ENCODE data around the gene MAK. TPM values are rescaled to one million over a fixed set of nuclear protein-coding genes. Genes with fewer than 3 reads are reported as not detected.

The MAK gene
- total RNA-seq, 2 donors from 2014 or later, result 0.06 TPM; not detected in 1

Other genes with a start within 250 kb of the MAK start
- 1 to 10 TPM in 1 of 2 donors, not detected in 1; 1.8 TPM for gene C6orf52, start 143.9 kb downstream of the MAK start, total RNA-seq
- 1 to 10 TPM; 7.5 to 9.4 TPM for gene PAK1IP1, start 143.6 kb downstream of the MAK start, total RNA-seq
- 10 to 100 TPM; 77.2 to 98.0 TPM for gene TMEM14C, start 115.5 kb downstream of the MAK start, total RNA-seq
- 10 to 100 TPM; 61.1 to 62.6 TPM for gene TMEM14B, start 90.7 kb downstream of the MAK start, total RNA-seq
- not detected for gene GCM2, start 43.5 kb upstream of the MAK start, total RNA-seq
- gene SYCP2L, start 48.5 kb upstream of the MAK start, total RNA-seq, result under 1 TPM in 1 of 2 donors, not detected in 1; 0.18 TPM
- under 1 TPM in 1 of 2 donors, not detected in 1; 0.14 TPM for gene ELOVL2, start 205.8 kb upstream of the MAK start, total RNA-seq

Measured in left colon (tissue), 2 donors.